ENCODE results near the gene LCK.

The LCK gene

DNA sequence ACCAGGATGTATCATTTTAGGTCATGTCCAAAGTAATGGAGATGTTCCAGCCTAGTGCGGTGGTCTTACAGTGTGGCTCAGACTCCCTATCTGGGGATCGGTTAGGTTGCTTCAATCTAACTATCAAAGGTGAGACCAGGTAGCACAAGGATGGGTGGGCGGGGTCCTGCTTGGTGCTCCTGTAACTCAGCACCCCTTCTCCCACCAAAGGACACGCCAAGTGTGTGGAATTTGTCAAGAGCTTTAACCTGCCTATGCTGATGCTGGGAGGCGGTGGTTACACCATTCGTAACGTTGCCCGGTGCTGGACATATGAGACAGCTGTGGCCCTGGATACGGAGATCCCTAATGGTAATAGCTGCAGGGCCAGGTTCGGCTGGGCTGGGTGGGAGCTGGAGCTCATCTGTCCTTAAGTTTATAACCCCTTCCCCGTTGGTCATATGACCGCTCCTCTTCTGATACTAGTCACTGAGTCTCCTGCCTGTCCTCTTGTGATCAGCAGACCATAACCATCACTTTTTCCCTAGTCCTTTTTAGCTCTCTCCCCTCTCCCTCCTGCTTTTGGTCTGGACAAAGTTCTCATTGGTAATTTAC, 79.6 kb downstream of the LCK start:
- TF ChIP-seq ESRRG (CRISPR knock-in tag; IDR thresholded peaks at IDR 0.05) (no peak), ZFP3 (CRISPR knock-in tag; IDR thresholded peaks at IDR 0.05) (no peak), OSR1 (CRISPR knock-in tag; IDR thresholded peaks at IDR 0.05) (no peak), CREB5 (CRISPR knock-in tag; IDR thresholded peaks at IDR 0.05; ENCODE audit: low read depth) (no peak), ZC3H10 (CRISPR knock-in tag; IDR thresholded peaks at IDR 0.05) (no peak), SNAI2 (CRISPR knock-in tag; IDR thresholded peaks at IDR 0.05) (no peak), TSHZ2 (CRISPR knock-in tag; IDR thresholded peaks at IDR 0.05) (no peak), GLIS3 (CRISPR knock-in tag; IDR thresholded peaks at IDR 0.05) (no peak), ISL1 (CRISPR knock-in tag; IDR thresholded peaks at IDR 0.05) (no peak), ZNF565 (CRISPR knock-in tag; conservative IDR thresholded peaks at IDR 0.05; ENCODE audit: low read depth) (no peak), RARB (CRISPR knock-in tag; IDR thresholded peaks at IDR 0.05) (no peak), CSDC2 (CRISPR knock-in tag; IDR thresholded peaks at IDR 0.05) (no peak), TCF4 (CRISPR knock-in tag; IDR thresholded peaks at IDR 0.05; ENCODE audit: borderline replicate concordance) (no peak)
- ATAC-seq: no peak

DNA sequence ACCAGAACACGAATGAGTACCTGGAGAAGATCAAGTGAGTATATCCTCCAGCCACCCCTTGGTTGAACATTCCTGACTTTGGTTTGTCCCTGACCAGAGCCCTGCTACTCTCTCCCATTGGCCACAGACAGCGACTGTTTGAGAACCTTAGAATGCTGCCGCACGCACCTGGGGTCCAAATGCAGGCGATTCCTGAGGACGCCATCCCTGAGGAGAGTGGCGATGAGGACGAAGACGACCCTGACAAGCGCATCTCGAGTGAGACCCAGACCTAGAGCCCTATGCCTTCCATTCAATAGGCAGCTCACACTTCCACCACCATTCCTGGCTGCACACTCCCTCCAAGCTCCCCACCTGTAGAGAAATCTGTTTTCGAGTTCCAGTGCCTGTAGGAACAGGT, 80.5 kb downstream of the LCK start:
- TF ChIP-seq, protein P1, sequence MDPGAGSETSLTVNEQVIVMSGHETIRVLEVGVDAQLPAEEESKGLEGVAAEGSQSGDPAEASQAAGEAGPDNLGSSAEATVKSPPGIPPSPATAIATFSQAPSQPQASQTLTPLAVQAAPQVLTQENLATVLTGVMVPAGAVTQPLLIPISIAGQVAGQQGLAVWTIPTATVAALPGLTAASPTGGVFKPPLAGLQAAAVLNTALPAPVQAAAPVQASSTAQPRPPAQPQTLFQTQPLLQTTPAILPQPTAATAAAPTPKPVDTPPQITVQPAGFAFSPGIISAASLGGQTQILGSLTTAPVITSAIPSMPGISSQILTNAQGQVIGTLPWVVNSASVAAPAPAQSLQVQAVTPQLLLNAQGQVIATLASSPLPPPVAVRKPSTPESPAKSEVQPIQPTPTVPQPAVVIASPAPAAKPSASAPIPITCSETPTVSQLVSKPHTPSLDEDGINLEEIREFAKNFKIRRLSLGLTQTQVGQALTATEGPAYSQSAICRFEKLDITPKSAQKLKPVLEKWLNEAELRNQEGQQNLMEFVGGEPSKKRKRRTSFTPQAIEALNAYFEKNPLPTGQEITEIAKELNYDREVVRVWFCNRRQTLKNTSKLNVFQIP (CRISPR knock-in tag; IDR thresholded peaks at IDR 0.05; ENCODE audit: borderline replicate concordance, low read depth): no peak
- TF ChIP-seq TSHZ2 (CRISPR knock-in tag; IDR thresholded peaks at IDR 0.05): no peak
- TF ChIP-seq BACH2 (CRISPR knock-in tag; IDR thresholded peaks at IDR 0.05; ENCODE audit: borderline replicate concordance): no peak
- no peak for TF ChIP-seq ZNF8 (CRISPR knock-in tag; IDR thresholded peaks at IDR 0.05)
- TF ChIP-seq ZFP3 (CRISPR knock-in tag; IDR thresholded peaks at IDR 0.05): no peak
- no peak for ATAC-seq

DNA sequence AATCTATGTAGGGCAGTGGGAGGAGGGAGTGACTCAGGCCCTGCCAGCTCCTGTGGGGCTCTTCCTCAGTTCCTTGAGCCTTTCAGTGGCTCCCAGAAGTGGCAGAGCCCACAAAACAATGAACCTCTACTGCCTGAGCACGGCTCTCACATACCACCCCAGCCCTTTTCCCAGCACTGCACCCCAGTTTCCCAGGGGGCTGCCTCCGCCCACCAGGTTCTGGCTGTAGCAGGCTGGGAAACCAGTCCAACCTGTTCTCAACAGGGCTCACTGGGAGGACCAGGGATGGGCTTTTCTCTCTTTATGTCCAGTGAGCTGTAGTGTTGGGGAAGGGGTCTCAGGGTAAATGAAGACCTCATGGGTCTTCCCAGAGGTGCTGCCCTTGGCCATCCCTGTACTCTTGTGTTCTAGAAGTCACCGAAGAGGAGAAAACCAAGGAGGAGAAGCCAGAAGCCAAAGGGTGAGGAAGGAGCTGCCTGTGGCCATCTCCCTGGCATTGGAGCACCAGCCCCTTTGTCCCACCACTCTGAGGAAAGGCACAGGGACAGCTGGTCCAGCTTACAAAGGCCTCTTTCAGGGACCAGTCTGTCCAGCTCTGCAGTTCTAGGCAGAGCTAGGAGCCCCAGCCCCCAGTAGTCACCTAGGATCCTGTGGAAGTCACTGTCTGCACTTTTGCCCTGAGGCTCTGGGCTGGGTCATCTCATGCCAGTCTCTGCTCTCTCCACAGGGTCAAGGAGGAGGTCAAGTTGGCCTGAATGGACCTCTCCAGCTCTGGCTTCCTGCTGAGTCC, 81.4 kb downstream of the LCK start:
- TF ChIP-seq ZNF8 (CRISPR knock-in tag; IDR thresholded peaks at IDR 0.05) (no peak), CSDC2 (CRISPR knock-in tag; IDR thresholded peaks at IDR 0.05) (no peak), ZFP3 (CRISPR knock-in tag; IDR thresholded peaks at IDR 0.05) (no peak)
- TF ChIP-seq, protein P2, sequence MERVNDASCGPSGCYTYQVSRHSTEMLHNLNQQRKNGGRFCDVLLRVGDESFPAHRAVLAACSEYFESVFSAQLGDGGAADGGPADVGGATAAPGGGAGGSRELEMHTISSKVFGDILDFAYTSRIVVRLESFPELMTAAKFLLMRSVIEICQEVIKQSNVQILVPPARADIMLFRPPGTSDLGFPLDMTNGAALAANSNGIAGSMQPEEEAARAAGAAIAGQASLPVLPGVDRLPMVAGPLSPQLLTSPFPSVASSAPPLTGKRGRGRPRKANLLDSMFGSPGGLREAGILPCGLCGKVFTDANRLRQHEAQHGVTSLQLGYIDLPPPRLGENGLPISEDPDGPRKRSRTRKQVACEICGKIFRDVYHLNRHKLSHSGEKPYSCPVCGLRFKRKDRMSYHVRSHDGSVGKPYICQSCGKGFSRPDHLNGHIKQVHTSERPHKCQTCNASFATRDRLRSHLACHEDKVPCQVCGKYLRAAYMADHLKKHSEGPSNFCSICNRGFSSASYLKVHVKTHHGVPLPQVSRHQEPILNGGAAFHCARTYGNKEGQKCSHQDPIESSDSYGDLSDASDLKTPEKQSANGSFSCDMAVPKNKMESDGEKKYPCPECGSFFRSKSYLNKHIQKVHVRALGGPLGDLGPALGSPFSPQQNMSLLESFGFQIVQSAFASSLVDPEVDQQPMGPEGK (CRISPR knock-in tag; IDR thresholded peaks at IDR 0.05; ENCODE audit: borderline replicate concordance): no peak
- ATAC-seq: no peak

Measured in SK-N-SH treated with all-trans-retinoic acid at 6 μM for 48 hours (cell line).